AG10803 (cell line): ENCODE results near the gene CHMP5.

Experiments used
- DNase-seq: peaks from one replicate; pipeline ENCODE4 v3.0.0; 2010; ENCODE audit warnings: low read depth
- H3K4me3 ChIP-seq: 2 replicates; pipeline ENCODE4 v1.5.1; 2011; ENCODE audit warnings: mild to moderate bottlenecking, low read length, control low read depth
- CTCF ChIP-seq: conservative IDR thresholded peaks from 2 replicates; pipeline ENCODE4 v1.5.1; 2011; ENCODE audit warnings: mild to moderate bottlenecking, low read length, control low read depth, inconsistent platforms

Gene CHMP5

GRCh38 chr9:33277484-33277883, 12.6 kb downstream of the CHMP5 start:
- no peak for DNase-seq
- H3K4me3 ChIP-seq = no peak overlapping the region
- TF ChIP-seq CTCF = no peak

DNA sequence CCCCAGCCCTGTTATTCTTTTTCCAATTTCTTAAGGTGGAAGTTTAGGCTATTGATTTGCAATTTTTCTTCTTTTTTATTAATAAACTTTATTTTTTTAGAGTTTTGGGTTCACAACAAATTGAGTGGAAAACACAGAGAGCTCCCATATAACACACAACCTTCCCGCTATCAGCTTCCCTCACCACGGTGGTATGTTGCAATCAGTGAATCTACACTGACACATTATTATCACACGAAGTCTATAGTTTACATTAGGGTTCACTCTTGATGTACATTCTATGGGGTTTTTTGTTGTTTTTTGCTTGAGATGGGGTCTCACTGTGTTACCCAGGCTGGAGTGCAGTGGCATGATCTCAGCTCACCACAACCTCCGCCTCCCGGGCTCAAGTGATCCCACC, 20.7 kb downstream of the CHMP5 start:
- H3K4me3 ChIP-seq = no peak overlapping the region
- no peak for DNase-seq
- TF ChIP-seq CTCF = no peak

GRCh38 chr9:33287087-33287490, 22.2 kb downstream of the CHMP5 start:
- peak; percentile 90 for TF ChIP-seq CTCF
- DNase-seq = peak; percentile 78
- H3K4me3 ChIP-seq = no peak overlapping the region

DNA sequence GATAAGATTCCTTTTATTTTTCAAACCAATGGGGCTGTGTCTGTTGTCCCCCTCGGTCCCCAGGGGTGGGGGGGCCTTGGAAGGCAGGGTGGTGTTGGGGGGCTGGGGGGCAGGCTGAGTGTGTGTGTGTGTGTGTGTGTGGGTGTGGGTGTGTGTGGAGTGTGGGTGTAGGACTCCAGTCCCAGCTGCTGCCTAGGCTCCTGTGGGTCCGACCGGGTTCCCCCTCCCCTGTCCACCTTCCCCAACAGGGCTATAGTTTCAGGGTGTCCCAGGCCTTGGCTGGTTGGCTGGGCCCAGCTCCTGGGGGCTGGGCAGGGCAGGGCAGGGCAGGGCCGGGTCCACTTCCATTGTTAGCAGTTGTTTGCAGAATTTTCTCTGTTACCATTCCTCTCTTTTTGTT, 23.4 kb downstream of the CHMP5 start:
- TF ChIP-seq CTCF = no peak

GRCh38 chr9:33288828-33289483, 24.1 kb downstream of the CHMP5 start:
- H3K4me3 ChIP-seq = no peak overlapping the region
- TF ChIP-seq CTCF = no peak

More for the DNA sequence above, 23.4 kb downstream of the CHMP5 start:
- no peak for DNase-seq
- H3K4me3 ChIP-seq = no peak overlapping the region

GRCh38 chr9:33289496-33289895, 24.6 kb downstream of the CHMP5 start:
- H3K4me3 ChIP-seq = peak overlapping the region; percentile 80
- TF ChIP-seq CTCF = no peak
- peak; percentile 9 for DNase-seq

More at GRCh38 chr9:33288828-33289483, 24.1 kb downstream of the CHMP5 start:
- no peak for DNase-seq

DNA sequence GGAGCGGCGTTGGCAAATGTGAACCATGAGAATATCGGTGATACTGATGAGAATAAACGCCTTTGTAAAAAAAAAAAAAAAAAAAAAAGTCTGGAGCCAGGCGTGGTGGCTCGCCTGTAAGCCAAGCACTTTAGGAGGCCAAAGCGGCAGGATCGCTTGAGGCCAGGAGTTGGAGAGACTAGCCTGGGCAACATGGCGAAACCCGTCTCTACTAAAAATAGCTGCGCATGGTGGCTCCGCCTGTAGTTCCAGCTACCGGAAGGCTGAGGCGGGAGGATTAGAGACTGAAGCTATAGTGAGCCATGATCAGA, 25.0 kb downstream of the CHMP5 start:
- no peak for DNase-seq
- H3K4me3 ChIP-seq = peak overlapping the region; percentile 80
- TF ChIP-seq CTCF = no peak
